ENCODE measurements around the gene PIP5K1B.

DNA sequence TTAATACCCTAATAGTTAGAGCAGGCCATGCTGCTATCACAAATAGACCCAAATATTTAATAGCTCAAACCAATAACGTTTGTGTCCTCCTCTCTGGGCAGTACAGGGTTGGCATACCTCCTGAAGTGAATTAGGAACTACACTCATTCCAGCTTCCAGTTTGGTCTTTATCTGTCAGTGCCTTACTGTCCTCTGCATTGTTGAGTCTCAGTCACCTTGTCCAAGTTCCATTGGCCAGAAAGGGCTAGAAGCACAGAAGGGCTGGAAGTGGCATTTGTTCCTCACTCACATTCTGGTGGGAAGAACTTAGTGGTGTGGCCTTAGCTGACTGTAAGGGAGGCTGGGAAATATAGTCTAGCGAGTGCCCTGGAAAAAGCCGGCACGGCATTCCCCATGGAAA is 341.7 kb downstream of the PIP5K1B start:
- TF ChIP-seq CTCF (conservative IDR thresholded peaks at IDR 0.05; ENCODE audit: low read length), result no peak
- TF ChIP-seq EZH2phosphoT487 (IDR thresholded peaks at IDR 0.05; ENCODE audit: borderline replicate concordance, low read depth, low read length), result no peak

Data from OCI-LY7 (cell line).